ENCODE data around the gene SRGAP1.

GRCh38 chr12:63843721-63844390, 644 bp upstream of the SRGAP1 start:
- no peak for TF ChIP-seq CTCF (IDR thresholded peaks at IDR 0.05; ENCODE audit: borderline replicate concordance, extremely low read depth, low read length, poor library complexity, severe bottlenecking)
- no peak for TF ChIP-seq EZH2 (IDR thresholded peaks at IDR 0.05; ENCODE audit: borderline replicate concordance, low read depth, low read length, severe bottlenecking)

Measured in DND-41 (cell line).